Measurements from ENCODE around the gene ZNF683. TPM values are rescaled to one million over a fixed set of nuclear protein-coding genes. Genes with fewer than 3 reads are reported as not detected.

The ZNF683 gene
- total RNA-seq, 1 donor from 2014 or later = not detected

GRCh38 chr1:26405281-26405915 lies 32.8 kb upstream of the ZNF683 start:
- Mint-ChIP-seq H3K36me3 (ENCODE audit: insufficient read depth) (no peaks in the 10 kb centered on the region), H3K4me3 (ENCODE audit: low read depth) (no peak overlapping the region), H3K27me3 (no peaks in the 10 kb centered on the region), H3K9me3 (ENCODE audit: low read depth) (no peaks in the 10 kb centered on the region), H3K4me1 (ENCODE audit: low read depth) (peaks cover 10% of the 10 kb centered on the region), H3K27ac (no peak overlapping the region)
- no peak for TF ChIP-seq CTCF (IDR thresholded peaks at IDR 0.05; ENCODE audit: unreplicated experiment)
- DNase-seq (ENCODE audit: low spot score, unreplicated experiment) = no peak

- Mint-ChIP-seq H3K4me1 (ENCODE audit: low read depth) (peaks cover 8% of the 10 kb centered on the region), H3K4me3 (ENCODE audit: low read depth) (no peak overlapping the region), H3K27ac (no peak overlapping the region), H3K36me3 (ENCODE audit: insufficient read depth) (no peaks in the 10 kb centered on the region), H3K9me3 (ENCODE audit: low read depth) (no peaks in the 10 kb centered on the region), H3K27me3 (no peaks in the 10 kb centered on the region)
- DNase-seq (ENCODE audit: low spot score, unreplicated experiment) = no peak
- TF ChIP-seq CTCF (IDR thresholded peaks at IDR 0.05; ENCODE audit: unreplicated experiment) = no peak
Measured at GRCh38 chr1:26404641-26405040, 32.1 kb upstream of the ZNF683 start.

- Mint-ChIP-seq H3K36me3 (ENCODE audit: insufficient read depth) (no peaks in the 10 kb centered on the region), H3K27ac (no peak overlapping the region), H3K4me1 (ENCODE audit: low read depth) (peaks cover 1% of the 10 kb centered on the region), H3K27me3 (no peaks in the 10 kb centered on the region), H3K9me3 (ENCODE audit: low read depth) (no peaks in the 10 kb centered on the region), H3K4me3 (ENCODE audit: low read depth) (no peak overlapping the region)
- no peak for DNase-seq (ENCODE audit: low spot score, unreplicated experiment)
- TF ChIP-seq CTCF (IDR thresholded peaks at IDR 0.05; ENCODE audit: unreplicated experiment) = no peak
Measured at GRCh38 chr1:26403656-26404055, 31.1 kb upstream of the ZNF683 start.

- TF ChIP-seq CTCF (IDR thresholded peaks at IDR 0.05; ENCODE audit: unreplicated experiment) = no peak
- H3K27me3 Mint-ChIP-seq = no peaks in the 10 kb centered on the region
- DNase-seq (ENCODE audit: low spot score, unreplicated experiment) = no peak
- no peaks in the 10 kb centered on the region for H3K36me3 Mint-ChIP-seq (ENCODE audit: insufficient read depth)
- no peak overlapping the region for H3K27ac Mint-ChIP-seq
- H3K4me1 Mint-ChIP-seq (ENCODE audit: low read depth) = no peaks in the 10 kb centered on the region
- no peaks in the 10 kb centered on the region for H3K9me3 Mint-ChIP-seq (ENCODE audit: low read depth)
- no peak overlapping the region for H3K4me3 Mint-ChIP-seq (ENCODE audit: low read depth)
Measured at GRCh38 chr1:26401891-26402290, 29.3 kb upstream of the ZNF683 start.

GRCh38 chr1:26399034-26399433 lies 26.5 kb upstream of the ZNF683 start:
- Mint-ChIP-seq H3K27me3 (no peaks in the 10 kb centered on the region), H3K27ac (no peak overlapping the region), H3K9me3 (ENCODE audit: low read depth) (no peaks in the 10 kb centered on the region), H3K36me3 (ENCODE audit: insufficient read depth) (no peaks in the 10 kb centered on the region), H3K4me3 (ENCODE audit: low read depth) (no peak overlapping the region), H3K4me1 (ENCODE audit: low read depth) (no peaks in the 10 kb centered on the region)
- no peak for DNase-seq (ENCODE audit: low spot score, unreplicated experiment)
- TF ChIP-seq CTCF (IDR thresholded peaks at IDR 0.05; ENCODE audit: unreplicated experiment) = no peak

Data from progenitor cell of endocrine pancreas (in vitro differentiated cells).